K562 (cell line): ENCODE measurements around the gene KCTD13. TPM values are rescaled to one million over a fixed set of nuclear protein-coding genes. Genes with fewer than 3 reads are reported as not detected.

Experiments used
- ATAC-seq: fragments of 200-7000 bp; cut with Tn5 transposase; 3 replicates; pipeline ENCODE4 v1.9.1; 2020; ENCODE audit warnings: moderate library complexity
- BruUV-seq: library from RNA; stranded (reverse); fragments of 400-500 nt; replicated peaks from 2 replicates; lab custom pipeline; 2021; lab: Mats Ljungman, UMichigan
- CTCF ChIA-PET: fragments of 300-600 bp; formaldehyde crosslinking; extraction: SDS; loops from one replicate; lab custom pipeline; 2021; ENCODE audit warnings: low intra/inter-chr PET ratio; lab: Yijun Ruan, JAX
- POLR2A ChIA-PET: fragments of 300-600, 350-650 bp; sonication (Branson Sonifier 250); formaldehyde crosslinking; extraction: SDS; loops from one replicate; lab custom pipeline; 2021; ENCODE audit warnings: antibody characterized with exemption, inconsistent platforms; lab: Yijun Ruan, JAX
- DNase-seq, 4 experiments: peaks; one replicate each; pipeline versions ENCODE4 v3.0.0 to v3.0.0-alpha.2; 2011 to 2018; ENCODE audit warnings: low spot score in 3 of 4, mixed read lengths in 3 of 4; ENCODE audit errors: extremely low read depth in 1 of 4
- FAIRE-seq: peaks from 2 replicates; lab custom pipeline; 2011; peaks lifted over from hg19 to GRCh38; lab: Jason Lieb, UNC
- H2AFZ ChIP-seq: 2 replicates; pipeline ENCODE4 v1.6.0; 2011; ENCODE audit warnings: low read depth, low read length, control low read depth, inconsistent platforms
- H3K27ac ChIP-seq: fragments of 200-600 bp; 3 replicates; pipeline ENCODE4 v1.8.0; 2011; ENCODE audit warnings: low read depth, mild to moderate bottlenecking, control low read depth, inconsistent platforms, low read length, moderate library complexity, mixed read lengths; ENCODE audit errors: extremely low read depth
- H3K27me3 ChIP-seq, 2 experiments: fragments of 300-600 bp in 1 of 2; 2 replicates in 1 of 2; 3 replicates in 1 of 2; pipeline versions ENCODE4 v1.6.0 to v1.8.0; 2011; ENCODE audit warnings: inconsistent platforms in 2 of 2, low read length in 2 of 2, mild to moderate bottlenecking in 1 of 2, mixed read lengths in 1 of 2, moderate library complexity in 1 of 2; ENCODE audit not compliant: control insufficient read depth in 2 of 2, insufficient read depth in 2 of 2
- H3K36me3 ChIP-seq: fragments of 300-600 bp; 3 replicates; pipeline ENCODE4 v1.8.0; 2011; ENCODE audit warnings: mild to moderate bottlenecking, low read length, inconsistent platforms; ENCODE audit not compliant: control insufficient read depth, insufficient read depth
- H3K4me1 ChIP-seq, 2 experiments: fragments of 200-600 bp in 1 of 2; replicated peaks in 1 of 2; 2 replicates in 1 of 2; 3 replicates in 1 of 2; pipeline versions ENCODE4 v1.5.1 to v1.8.0; 2011; ENCODE audit warnings: inconsistent platforms in 2 of 2, low read length in 2 of 2, mild to moderate bottlenecking in 1 of 2, mixed read lengths in 1 of 2, moderate library complexity in 1 of 2; ENCODE audit not compliant: control insufficient read depth in 2 of 2, insufficient read depth in 2 of 2
- H3K4me2 ChIP-seq: 2 replicates; pipeline ENCODE4 v1.6.1; 2011; ENCODE audit warnings: low read length, control low read depth, inconsistent platforms, mixed read lengths; ENCODE audit not compliant: insufficient read depth
- H3K4me3 ChIP-seq: fragments of 200-600 bp; sonication (generic), shearing (Covaris generic); 2 replicates; pipeline ENCODE4 v1.5.1; 2016; ENCODE audit warnings: control low read depth, inconsistent platforms
- H3K79me2 ChIP-seq: fragments of 200-600 bp; 3 replicates; pipeline ENCODE4 v1.8.0; 2011; ENCODE audit warnings: low read length, inconsistent platforms; ENCODE audit not compliant: control insufficient read depth, insufficient read depth
- H3K9ac ChIP-seq, 2 experiments: 2 replicates each; pipeline versions ENCODE4 v1.6.0 to v1.6.1; 2011; ENCODE audit warnings: low read depth in 2 of 2, low read length in 2 of 2, control low read depth in 1 of 2, inconsistent platforms in 1 of 2, mild to moderate bottlenecking in 1 of 2, mixed read lengths in 1 of 2; ENCODE audit not compliant: insufficient read depth in 1 of 2
- H3K9me1 ChIP-seq: one replicate; pipeline ENCODE4 v1.6.0; 2011; ENCODE audit warnings: inconsistent platforms, mild to moderate bottlenecking, low read length, moderate library complexity; ENCODE audit not compliant: control insufficient read depth, insufficient read depth
- H3K9me3 ChIP-seq: replicated peaks from 2 replicates; pipeline ENCODE4 v1.5.1; 2011; ENCODE audit warnings: low read depth, low read length, inconsistent platforms; ENCODE audit not compliant: control insufficient read depth, insufficient read depth
- H4K20me1 ChIP-seq: replicated peaks from 2 replicates; pipeline ENCODE4 v1.6.1; 2011; ENCODE audit warnings: low read length, inconsistent platforms, mixed read lengths; ENCODE audit not compliant: control insufficient read depth, insufficient read depth
- CBX8 ChIP-seq: fragments of 200-600 bp; sonication (generic); IDR thresholded peaks from 2 replicates; pipeline ENCODE4 v1.6.1; 2012; ENCODE audit warnings: borderline replicate concordance, mixed run types, low read depth, mild to moderate bottlenecking, moderate library complexity, mixed read lengths, low read length, control low read depth, inconsistent platforms; ENCODE audit not compliant: poor library complexity, severe bottlenecking; ENCODE audit errors: extremely low read depth
- CEBPB ChIP-seq: fragments of 450-650 bp; IDR thresholded peaks from 2 replicates; pipeline ENCODE4 v1.6.1; 2016; ENCODE audit warnings: missing genetic modification characterization, missing compliant biosample characterization
- NFRKB ChIP-seq: fragments of 450-650 bp; IDR thresholded peaks from 2 replicates; pipeline ENCODE4 v1.6.1; 2016; ENCODE audit warnings: low read depth
- PCBP2 ChIP-seq: fragments of 200-400 bp; formaldehyde crosslinking; IDR thresholded peaks from 2 replicates; pipeline ENCODE4 v1.6.1; 2018; ENCODE audit warnings: low read length, low read depth, mild to moderate bottlenecking, moderate library complexity; ENCODE audit not compliant: poor library complexity, severe bottlenecking
- ZNF699 ChIP-seq: fragments of 250-450 bp; sonication (Bioruptor Pico); IDR thresholded peaks from 2 replicates; pipeline ENCODE4 v1.8.0; 2021; ENCODE audit warnings: mild to moderate bottlenecking, moderate library complexity; ENCODE audit not compliant: insufficient replicate concordance
- WGBS: fragments of 100-300 bp; shearing (Covaris generic); methylation state at CpG from one replicate; pipeline ENCODE4 v1.1.6; 2016; ENCODE audit warnings: low coverage, mixed read lengths; ENCODE audit not compliant: insufficient coverage; ENCODE audit errors: missing lambda C conversion rate; 5-methylcytosine and 5-hydroxymethylcytosine counted together
- in situ Hi-C: fragments of 300-500 bp; cut with MboI; formaldehyde crosslinking; loops from 4 replicates; pipeline ENCODE4 v1.15.0; 2018; ENCODE audit warnings: inconsistent platforms, mixed read lengths
- intact Hi-C: fragments of 100-400 bp; cut with micrococcal nuclease; formaldehyde crosslinking; loops from 2 replicates; pipeline ENCODE4 v1.14.2; 2022
- polyA plus RNA-seq, 8 experiments: library from polyadenylated mRNA; depleted of rRNA in 4 of 8; stranded (reverse) in 5 of 8; unstranded in 3 of 8; fragments of >200 nt; fragmentation: Nextera tagmentation in 2 of 8; fragmentation: Illumina TruSeq in 1 of 8; extraction: Ambion mirVana in 2 of 8; extraction: Trizol in 1 of 8; gene quantifications; 2 replicates each; pipeline versions ENCODE4 v1.2.1 to v1.2.3, GENCODE V29; 2011 to 2014; ENCODE audit warnings: inconsistent platforms in 1 of 8, missing spikeins in 1 of 8
- total RNA-seq, 7 experiments: library from RNA; depleted of rRNA in 6 of 7; stranded (reverse); fragments of >200 nt in 6 of 7; fragmentation: Illumina TruSeq in 2 of 7; extraction: Trizol in 2 of 7; gene quantifications; 2 replicates each; pipeline versions ENCODE4 v1.2.1 to v1.2.3, GENCODE V29; 2011 to 2021; ENCODE audit warnings: low replicate concordance in 1 of 7

The KCTD13 gene
- total and polyA plus RNA-seq, 9 of the 15 experiments (the other 6 are each of a cell fraction or from before 2014, with no cell fraction given): 1.0 to 20.6 (median 9.8) TPM

DNA sequence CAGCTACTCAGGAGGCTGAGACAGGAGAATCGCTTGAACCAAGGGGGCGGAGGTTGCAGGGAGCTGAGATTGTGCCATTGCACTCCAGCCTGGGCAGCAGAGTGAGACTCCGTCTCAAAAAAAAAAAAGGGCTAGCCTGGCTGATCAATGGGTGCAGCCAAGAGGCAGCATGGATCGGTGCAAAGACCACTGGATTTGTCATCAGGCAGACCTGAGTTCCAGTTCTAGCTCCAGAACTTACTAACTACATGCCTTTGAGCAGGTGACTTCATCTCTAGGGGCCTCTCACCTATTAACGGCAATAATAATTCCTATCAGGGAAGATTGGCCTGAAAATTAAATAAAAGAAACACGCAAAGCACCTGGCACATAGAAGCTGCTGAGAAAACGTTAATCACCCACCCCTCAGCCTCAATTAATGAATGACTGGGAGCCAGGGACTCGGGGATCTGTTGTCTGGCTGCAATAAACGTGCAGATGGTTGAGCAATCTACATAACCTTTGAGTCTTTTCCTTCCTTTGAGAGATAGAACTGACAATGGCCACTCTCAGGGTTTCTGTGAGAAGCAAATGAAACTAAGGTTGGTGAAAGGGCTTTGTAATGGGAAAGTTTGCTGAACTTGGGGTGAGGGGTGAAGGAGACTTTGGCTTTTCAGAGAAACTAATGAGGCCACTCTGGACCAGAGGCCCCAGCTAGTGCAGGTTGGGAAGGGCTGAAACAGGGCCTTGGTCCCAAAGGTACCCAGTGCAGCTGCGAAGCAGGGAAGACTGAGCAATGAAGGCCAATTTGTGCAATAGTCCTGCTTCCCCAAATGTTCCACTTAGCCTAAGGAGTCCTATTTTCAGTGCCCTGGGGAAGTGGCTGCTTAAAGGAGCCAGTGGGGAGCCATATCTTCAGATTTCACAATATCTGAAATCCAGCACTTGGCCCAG lies 34.2 kb downstream of the KCTD13 start:
- H3K9me1 ChIP-seq: no peaks in the 10 kb centered on the region
- H3K36me3 ChIP-seq: no peaks in the 10 kb centered on the region
- no peak for ATAC-seq
- no peak overlapping the region for H3K4me2 ChIP-seq
- no peak overlapping the region for H3K4me3 ChIP-seq
- BruUV-seq: no TSS peak
- no peak overlapping the region for H3K27ac ChIP-seq
- CTCF ChIA-PET: no interaction called here
- 0 out of 2 replicates have a peak, but pooled peaks cover 4% of the 10 kb centered on the region for H4K20me1 ChIP-seq
- POLR2A ChIA-PET: no interaction called here
- TF ChIP-seq ZNF699 (CRISPR knock-in tag) (no peak), PCBP2 (no peak), CBX8 (no peak), CEBPB (tag) (peak; percentile 68), NFRKB (no peak)
- H3K4me1 ChIP-seq: peaks cover 0 to 7% of the 10 kb centered on the region in 2 experiments; a peak in 2 of 5 replicates
- 15% methylated on average over 10 of the region's 10 CpGs for WGBS
- H3K9me3 ChIP-seq: no peaks in the 10 kb centered on the region
- in situ Hi-C loops: no loop called here
- DNase-seq: no peak
- FAIRE-seq: no peak
- H3K9ac ChIP-seq: no peak overlapping the region; a peak in 1 of 4 replicates
- no peaks in the 10 kb centered on the region for H3K79me2 ChIP-seq
- intact Hi-C loops: no loop called here
- no peak overlapping the region for H2AFZ ChIP-seq
- peaks cover 17 to 37% of the 10 kb centered on the region in 2 experiments; a peak in 4 of 5 replicates for H3K27me3 ChIP-seq
